GM12878 (cell line): Measurements from ENCODE around the gene TECTB. TPM values are rescaled to one million over a fixed set of nuclear protein-coding genes. Genes with fewer than 3 reads are reported as not detected.

Experiments
- ATAC-seq: fragments of 200-7000 bp; cut with Tn5 transposase; 3 replicates; pipeline ENCODE4 v1.9.1; 2020; ENCODE audit warnings: mild to moderate bottlenecking, moderate library complexity
- BruUV-seq: library from RNA; stranded (reverse); fragments of 400-500 nt; replicated peaks from 2 replicates; lab custom pipeline; 2021; lab: Mats Ljungman, UMichigan
- CTCF ChIA-PET: fragments of 300-600 bp; sonication (Branson Sonifier 250); formaldehyde crosslinking; extraction: SDS; loops from one replicate; lab custom pipeline; 2021; ENCODE audit warnings: inconsistent platforms; lab: Yijun Ruan, JAX
- POLR2A ChIA-PET: fragments of 350-600 bp; formaldehyde crosslinking; extraction: SDS; loops from one replicate; lab custom pipeline; 2021; ENCODE audit warnings: inconsistent platforms; lab: Charles Lee
- RAD21 ChIA-PET: fragments of 300-600 bp; sonication (Branson Sonifier 250); formaldehyde crosslinking; loops from one replicate; lab custom pipeline; 2023; ENCODE audit warnings: antibody characterized with exemption; ENCODE audit not compliant: unreplicated experiment; lab: Charles Lee
- SMC1A ChIA-PET: fragments of 300-600 bp; sonication (Branson Sonifier 250); formaldehyde crosslinking; loops from one replicate; lab custom pipeline; 2023; ENCODE audit not compliant: unreplicated experiment, uncharacterized antibody; lab: Charles Lee
- DNase-seq: peaks from one replicate; pipeline ENCODE4 v3.0.0-alpha.2; 2011; ENCODE audit warnings: low read depth, low spot score
- FAIRE-seq: peaks from 3 replicates; lab custom pipeline; 2011; peaks lifted over from hg19 to GRCh38; lab: Jason Lieb, UNC
- H2AFZ ChIP-seq: 2 replicates; pipeline ENCODE4 v1.6.0; 2011; ENCODE audit warnings: low read depth, low read length, control low read depth; ENCODE audit not compliant: control insufficient read depth
- H3K27ac ChIP-seq: 2 replicates; pipeline ENCODE4 v1.5.1; 2011; ENCODE audit warnings: control low read depth; ENCODE audit not compliant: control insufficient read depth, insufficient read depth
- H3K27me3 ChIP-seq, 2 experiments: replicated peaks in 1 of 2; 2 replicates each; pipeline versions ENCODE4 v1.6.0 to v1.6.1; 2011; ENCODE audit warnings: low read length in 1 of 2; ENCODE audit not compliant: control insufficient read depth in 2 of 2, insufficient read depth in 2 of 2
- H3K36me3 ChIP-seq, 2 experiments: 2 replicates each; pipeline ENCODE4 v1.5.1; 2011; ENCODE audit warnings: low read length in 1 of 2; ENCODE audit not compliant: control insufficient read depth in 2 of 2, insufficient read depth in 2 of 2
- H3K4me1 ChIP-seq: 2 replicates; pipeline ENCODE4 v1.6.1; 2011; ENCODE audit warnings: mild to moderate bottlenecking, low read length, moderate library complexity, mixed read lengths; ENCODE audit not compliant: control insufficient read depth, insufficient read depth
- H3K4me2 ChIP-seq: 2 replicates; pipeline ENCODE4 v1.6.0; 2011; ENCODE audit warnings: control low read depth; ENCODE audit not compliant: control insufficient read depth, insufficient read depth
- H3K4me3 ChIP-seq: fragments of 200-600 bp; sonication (generic); 2 replicates; pipeline ENCODE4 v1.5.1; 2016
- H3K79me2 ChIP-seq: 2 replicates; pipeline ENCODE4 v1.6.0; 2011; ENCODE audit warnings: low read length; ENCODE audit not compliant: control insufficient read depth, insufficient read depth
- H3K9ac ChIP-seq: 2 replicates; pipeline ENCODE4 v1.8.0; 2011; ENCODE audit warnings: low read length, control low read depth, mixed read lengths; ENCODE audit not compliant: control insufficient read depth, insufficient read depth
- H3K9me3 ChIP-seq: replicated peaks from 3 replicates; pipeline ENCODE4 v1.5.1; 2011; ENCODE audit warnings: mild to moderate bottlenecking, low read length; ENCODE audit not compliant: control insufficient read depth, insufficient read depth
- H4K20me1 ChIP-seq: 2 replicates; pipeline ENCODE4 v1.6.0; 2011; ENCODE audit not compliant: control insufficient read depth, insufficient read depth
- ATF7 ChIP-seq: fragments of 450-650 bp; IDR thresholded peaks from 2 replicates; pipeline ENCODE4 v1.6.1; 2016; ENCODE audit warnings: low read depth, mild to moderate bottlenecking
- ETV6 ChIP-seq, 2 experiments: fragments of 450-650 bp in 1 of 2; IDR thresholded peaks in 1 of 2; conservative IDR thresholded peaks in 1 of 2; 2 replicates each; pipeline ENCODE4 v1.6.1; 2014; ENCODE audit warnings: antibody characterized with exemption in 1 of 2, borderline replicate concordance in 1 of 2, low read depth in 1 of 2, mild to moderate bottlenecking in 1 of 2, moderate library complexity in 1 of 2
- JUND ChIP-seq: IDR thresholded peaks from 2 replicates; pipeline ENCODE4 v1.6.1; 2012; ENCODE audit warnings: low read depth, mild to moderate bottlenecking, low read length, improper control_type of control experiment, moderate library complexity
- NFXL1 ChIP-seq: fragments of 450-650 bp; IDR thresholded peaks from 2 replicates; pipeline ENCODE4 v1.6.1; 2017; ENCODE audit warnings: antibody characterized with exemption, mild to moderate bottlenecking, borderline replicate concordance
- NR2F1 ChIP-seq: fragments of 450-650 bp; conservative IDR thresholded peaks from 2 replicates; pipeline ENCODE4 v1.6.1; 2017; ENCODE audit warnings: mild to moderate bottlenecking
- POLR2AphosphoS5 ChIP-seq: IDR thresholded peaks from 2 replicates; pipeline ENCODE4 v1.6.1; 2011; ENCODE audit warnings: mild to moderate bottlenecking, low read length, inconsistent platforms
- POU2F2 ChIP-seq: IDR thresholded peaks from 3 replicates; pipeline ENCODE4 v1.6.1; 2011; ENCODE audit warnings: low read depth, mild to moderate bottlenecking, low read length, borderline replicate concordance
- RAD51 ChIP-seq: fragments of 450-650 bp; IDR thresholded peaks from 2 replicates; pipeline ENCODE4 v1.6.1; 2016; ENCODE audit warnings: moderate library complexity, mild to moderate bottlenecking, inconsistent platforms
- SPI1 ChIP-seq: IDR thresholded peaks from 2 replicates; pipeline ENCODE4 v1.6.1; 2011; ENCODE audit warnings: low read depth, mild to moderate bottlenecking, low read length, moderate library complexity, borderline replicate concordance; ENCODE audit not compliant: insufficient read depth
- YY1 ChIP-seq: IDR thresholded peaks from 2 replicates; pipeline ENCODE4 v1.6.1; 2011; ENCODE audit warnings: low read depth, mild to moderate bottlenecking, low read length
- ZBTB40 ChIP-seq: fragments of 450-650 bp; IDR thresholded peaks from 2 replicates; pipeline ENCODE4 v1.6.1; 2016; ENCODE audit warnings: mild to moderate bottlenecking, moderate library complexity, borderline replicate concordance
- ZNF217 ChIP-seq: fragments of 450-650 bp; IDR thresholded peaks from 2 replicates; pipeline ENCODE4 v1.6.1; 2017; ENCODE audit warnings: antibody characterized with exemption, mild to moderate bottlenecking
- WGBS: methylation state at CpG from one replicate; pipeline ENCODE4 v1.1.6; 2016; ENCODE audit warnings: low lambda C conversion rate; ENCODE audit not compliant: insufficient replicate concordance, insufficient coverage; ENCODE audit errors: missing lambda C conversion rate; 5-methylcytosine and 5-hydroxymethylcytosine counted together
- in situ Hi-C: fragments of 300-500 bp; cut with MboI; formaldehyde crosslinking; loops from 9 replicates; pipeline ENCODE4 v1.14.3; 2018; ENCODE audit warnings: mixed read lengths
- intact Hi-C: fragments of 100-400 bp; cut with micrococcal nuclease; formaldehyde crosslinking; loops from one replicate; pipeline ENCODE4 v1.14.2; 2022; ENCODE audit not compliant: unreplicated experiment
- polyA plus RNA-seq, 11 experiments: library from polyadenylated mRNA; depleted of rRNA in 4 of 11; unstranded in 6 of 11; stranded (reverse) in 5 of 11; fragments of >200 nt; fragmentation: Nextera tagmentation in 4 of 11; fragmentation: Illumina TruSeq in 1 of 11; extraction: Ambion mirVana in 4 of 11; extraction: Trizol in 1 of 11; gene quantifications; 1 replicate in 1 of 11; 2 replicates in 10 of 11; pipeline versions ENCODE4 v1.2.1 to v1.2.3, GENCODE V29; 2011 to 2016; ENCODE audit warnings: inconsistent platforms in 2 of 11, missing spikeins in 2 of 11, low read depth in 1 of 11
- total RNA-seq, 4 experiments: library from RNA; depleted of rRNA in 3 of 4; stranded (reverse); fragments of >200 nt in 3 of 4; fragmentation: Illumina TruSeq in 1 of 4; extraction: Trizol in 1 of 4; gene quantifications; 2 replicates each; pipeline versions ENCODE4 v1.2.1 to v1.2.3, GENCODE V29; 2013 to 2021
- TF ChIP-seq, protein P1 (sequence below): IDR thresholded peaks from 2 replicates; pipeline ENCODE4 v1.6.1; 2012; ENCODE audit warnings: mild to moderate bottlenecking, low read depth, low read length
- TF ChIP-seq, protein P2 (sequence below), 3 experiments: IDR thresholded peaks in 2 of 3; conservative IDR thresholded peaks in 1 of 3; 2 replicates each; pipeline ENCODE4 v1.5.1; 2011; ENCODE audit warnings: low read depth in 3 of 3, low read length in 3 of 3, mild to moderate bottlenecking in 3 of 3, control low read depth in 2 of 3, moderate library complexity in 2 of 3, inconsistent platforms in 1 of 3, mixed read lengths in 1 of 3; ENCODE audit not compliant: control insufficient read depth in 2 of 3, insufficient read depth in 1 of 3; ENCODE audit errors: extremely low read depth in 1 of 3

TECTB gene
- total and polyA plus RNA-seq, 10 of the 15 experiments (the other 5 are each of a cell fraction or from before 2014, with no cell fraction given): not detected

DNA sequence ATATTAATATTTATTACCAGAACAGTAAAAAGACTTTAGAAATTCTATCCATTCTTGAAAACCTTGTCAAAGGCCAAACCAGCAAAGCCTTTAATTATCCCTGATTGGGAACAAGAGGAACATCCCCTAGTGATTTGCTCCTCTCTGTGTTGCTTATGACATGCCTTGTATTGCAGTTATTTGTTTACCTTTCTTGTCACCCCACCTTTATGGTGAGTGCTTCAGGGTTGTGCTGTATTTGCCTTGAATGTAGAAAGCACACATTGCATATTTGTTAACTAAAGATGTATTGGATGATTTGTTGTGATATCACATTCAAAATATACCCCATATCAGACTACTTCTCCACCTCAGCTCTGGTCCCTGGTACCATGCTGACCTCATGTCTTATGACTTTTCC is 23.5 kb upstream of the TECTB start (continued):
- no peak for TF ChIP-seq ZBTB40
- TF ChIP-seq ZNF217: no peak
- no peak for TF ChIP-seq RAD51
- TF ChIP-seq, all 136 proteins: peak for 0

- POLR2A ChIA-PET: no interaction called here
- BruUV-seq: no TSS peak
- SMC1A ChIA-PET: no interaction called here
- TF ChIP-seq ETV6 (conservative IDR thresholded peaks at IDR 0.05 in 1 of 2, IDR thresholded peaks at IDR 0.05 in 1 of 2; ENCODE audit: borderline replicate concordance in 1 of 2, low read depth in 1 of 2): no peak
- TF ChIP-seq RAD51: no peak
- TF ChIP-seq, protein P1, sequence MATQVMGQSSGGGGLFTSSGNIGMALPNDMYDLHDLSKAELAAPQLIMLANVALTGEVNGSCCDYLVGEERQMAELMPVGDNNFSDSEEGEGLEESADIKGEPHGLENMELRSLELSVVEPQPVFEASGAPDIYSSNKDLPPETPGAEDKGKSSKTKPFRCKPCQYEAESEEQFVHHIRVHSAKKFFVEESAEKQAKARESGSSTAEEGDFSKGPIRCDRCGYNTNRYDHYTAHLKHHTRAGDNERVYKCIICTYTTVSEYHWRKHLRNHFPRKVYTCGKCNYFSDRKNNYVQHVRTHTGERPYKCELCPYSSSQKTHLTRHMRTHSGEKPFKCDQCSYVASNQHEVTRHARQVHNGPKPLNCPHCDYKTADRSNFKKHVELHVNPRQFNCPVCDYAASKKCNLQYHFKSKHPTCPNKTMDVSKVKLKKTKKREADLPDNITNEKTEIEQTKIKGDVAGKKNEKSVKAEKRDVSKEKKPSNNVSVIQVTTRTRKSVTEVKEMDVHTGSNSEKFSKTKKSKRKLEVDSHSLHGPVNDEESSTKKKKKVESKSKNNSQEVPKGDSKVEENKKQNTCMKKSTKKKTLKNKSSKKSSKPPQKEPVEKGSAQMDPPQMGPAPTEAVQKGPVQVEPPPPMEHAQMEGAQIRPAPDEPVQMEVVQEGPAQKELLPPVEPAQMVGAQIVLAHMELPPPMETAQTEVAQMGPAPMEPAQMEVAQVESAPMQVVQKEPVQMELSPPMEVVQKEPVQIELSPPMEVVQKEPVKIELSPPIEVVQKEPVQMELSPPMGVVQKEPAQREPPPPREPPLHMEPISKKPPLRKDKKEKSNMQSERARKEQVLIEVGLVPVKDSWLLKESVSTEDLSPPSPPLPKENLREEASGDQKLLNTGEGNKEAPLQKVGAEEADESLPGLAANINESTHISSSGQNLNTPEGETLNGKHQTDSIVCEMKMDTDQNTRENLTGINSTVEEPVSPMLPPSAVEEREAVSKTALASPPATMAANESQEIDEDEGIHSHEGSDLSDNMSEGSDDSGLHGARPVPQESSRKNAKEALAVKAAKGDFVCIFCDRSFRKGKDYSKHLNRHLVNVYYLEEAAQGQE: no peak
- TF ChIP-seq JUND: no peak
- TF ChIP-seq SPI1: no peak
- no peak for TF ChIP-seq POU2F2
- TF ChIP-seq NFXL1: no peak
- TF ChIP-seq POLR2AphosphoS5: no peak
- TF ChIP-seq ATF7: no peak
- TF ChIP-seq, protein P2, sequence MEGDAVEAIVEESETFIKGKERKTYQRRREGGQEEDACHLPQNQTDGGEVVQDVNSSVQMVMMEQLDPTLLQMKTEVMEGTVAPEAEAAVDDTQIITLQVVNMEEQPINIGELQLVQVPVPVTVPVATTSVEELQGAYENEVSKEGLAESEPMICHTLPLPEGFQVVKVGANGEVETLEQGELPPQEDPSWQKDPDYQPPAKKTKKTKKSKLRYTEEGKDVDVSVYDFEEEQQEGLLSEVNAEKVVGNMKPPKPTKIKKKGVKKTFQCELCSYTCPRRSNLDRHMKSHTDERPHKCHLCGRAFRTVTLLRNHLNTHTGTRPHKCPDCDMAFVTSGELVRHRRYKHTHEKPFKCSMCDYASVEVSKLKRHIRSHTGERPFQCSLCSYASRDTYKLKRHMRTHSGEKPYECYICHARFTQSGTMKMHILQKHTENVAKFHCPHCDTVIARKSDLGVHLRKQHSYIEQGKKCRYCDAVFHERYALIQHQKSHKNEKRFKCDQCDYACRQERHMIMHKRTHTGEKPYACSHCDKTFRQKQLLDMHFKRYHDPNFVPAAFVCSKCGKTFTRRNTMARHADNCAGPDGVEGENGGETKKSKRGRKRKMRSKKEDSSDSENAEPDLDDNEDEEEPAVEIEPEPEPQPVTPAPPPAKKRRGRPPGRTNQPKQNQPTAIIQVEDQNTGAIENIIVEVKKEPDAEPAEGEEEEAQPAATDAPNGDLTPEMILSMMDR (IDR thresholded peaks at IDR 0.05 in 2 of 3, conservative IDR thresholded peaks at IDR 0.05 in 1 of 3; ENCODE audit: control insufficient read depth in 2 of 3, extremely low read depth in 1 of 3, insufficient read depth in 1 of 3, low read depth in 3 of 3, low read length in 3 of 3): no peak
- TF ChIP-seq YY1: no peak
- no peak for TF ChIP-seq NR2F1
Measured at GRCh38 chr10:112260831-112261230, 22.4 kb upstream of the TECTB start.

More at GRCh38 chr10:112260831-112261230, 22.4 kb upstream of the TECTB start:
- H3K36me3 ChIP-seq: no peaks in the 10 kb centered on the region
- DNase-seq (no peak), ATAC-seq (no peak), FAIRE-seq (no peak)
- H4K20me1 ChIP-seq: no peaks in the 10 kb centered on the region
- H3K4me2 ChIP-seq: no peak overlapping the region
- H3K27me3 ChIP-seq: no peaks in the 10 kb centered on the region
- in situ Hi-C loops: no loop called here
- 19% methylated on average over 5 of the region's 5 CpGs for WGBS
- RAD21 ChIA-PET: no interaction called here
- no peak overlapping the region for H3K27ac ChIP-seq
- CTCF ChIA-PET: no interaction called here
- no peak overlapping the region for H3K9ac ChIP-seq
- H3K79me2 ChIP-seq: no peaks in the 10 kb centered on the region
- no peaks in the 10 kb centered on the region for H3K4me1 ChIP-seq
- no peaks in the 10 kb centered on the region for H3K9me3 ChIP-seq
- no peak overlapping the region for H2AFZ ChIP-seq
- H3K4me3 ChIP-seq: no peak overlapping the region
- intact Hi-C loops: no loop called here
